ENCODE data around the gene SCYGR7. TPM values are rescaled to one million over a fixed set of nuclear protein-coding genes. Genes with fewer than 3 reads are reported as not detected.

SCYGR7 gene
- total RNA-seq, 1 donor from 2014 or later = not detected

GRCh38 chr2:227703280-227703732 lies 24.8 kb upstream of the SCYGR7 start:
- Histone ChIP-seq H3K4me3 (no peak overlapping the region), H3K4me1 (no peaks in the 10 kb centered on the region), H3K36me3 (no peaks in the 10 kb centered on the region), H3K27ac (replicated peaks) (no peak overlapping the region), H3K9me3 (replicated peaks) (peaks cover 10% of the 10 kb centered on the region), H3K27me3 (ENCODE audit: low read depth) (peaks cover 26% of the 10 kb centered on the region)
- TF ChIP-seq CTCF (IDR thresholded peaks at IDR 0.05; ENCODE audit: borderline replicate concordance) = no peak
- intact Hi-C loops (cut with micrococcal nuclease) = no loop called here
- DNase-seq = no peak

GRCh38 chr2:227703961-227704360 lies 24.2 kb upstream of the SCYGR7 start:
- Histone ChIP-seq H3K4me1 (no peaks in the 10 kb centered on the region), H3K27me3 (ENCODE audit: low read depth) (peaks cover 27% of the 10 kb centered on the region), H3K27ac (replicated peaks) (no peak overlapping the region), H3K9me3 (replicated peaks) (peaks cover 10% of the 10 kb centered on the region), H3K36me3 (no peaks in the 10 kb centered on the region), H3K4me3 (no peak overlapping the region)
- DNase-seq = no peak
- intact Hi-C loops (cut with micrococcal nuclease) = no loop called here
- no peak for TF ChIP-seq CTCF (IDR thresholded peaks at IDR 0.05; ENCODE audit: borderline replicate concordance)

- H3K36me3 ChIP-seq = no peaks in the 10 kb centered on the region
- no peaks in the 10 kb centered on the region for H3K4me1 ChIP-seq
- H3K9me3 ChIP-seq (replicated peaks) = peaks cover 10% of the 10 kb centered on the region
- peaks cover 48% of the 10 kb centered on the region for H3K27me3 ChIP-seq (ENCODE audit: low read depth)
- no peak overlapping the region for H3K27ac ChIP-seq (replicated peaks)
- DNase-seq = no peak
- intact Hi-C loops (cut with micrococcal nuclease) = no loop called here
- TF ChIP-seq CTCF (IDR thresholded peaks at IDR 0.05; ENCODE audit: borderline replicate concordance) = no peak
- no peak overlapping the region for H3K4me3 ChIP-seq
These were observed 21.3 kb upstream of the SCYGR7 start for GRCh38 chr2:227706859-227707258.

GRCh38 chr2:227707390-227707789 lies 20.7 kb upstream of the SCYGR7 start:
- TF ChIP-seq CTCF (IDR thresholded peaks at IDR 0.05; ENCODE audit: borderline replicate concordance) = no peak
- Histone ChIP-seq H3K36me3 (no peaks in the 10 kb centered on the region), H3K27ac (replicated peaks) (no peak overlapping the region), H3K9me3 (replicated peaks) (peaks cover 6% of the 10 kb centered on the region), H3K4me3 (no peak overlapping the region), H3K27me3 (ENCODE audit: low read depth) (peaks cover 48% of the 10 kb centered on the region), H3K4me1 (no peaks in the 10 kb centered on the region)
- intact Hi-C loops (cut with micrococcal nuclease) = no loop called here
- no peak for DNase-seq

- H3K27me3 ChIP-seq (ENCODE audit: low read depth) = peaks cover 30% of the 10 kb centered on the region
- intact Hi-C loops (cut with micrococcal nuclease) = no loop called here
- H3K27ac ChIP-seq (replicated peaks) = no peak overlapping the region
- DNase-seq = no peak
- H3K9me3 ChIP-seq (replicated peaks) = no peaks in the 10 kb centered on the region
- H3K4me1 ChIP-seq = no peaks in the 10 kb centered on the region
- no peak for TF ChIP-seq CTCF (IDR thresholded peaks at IDR 0.05; ENCODE audit: borderline replicate concordance)
- no peak overlapping the region for H3K4me3 ChIP-seq
- no peaks in the 10 kb centered on the region for H3K36me3 ChIP-seq
These were observed 17.1 kb upstream of the SCYGR7 start for GRCh38 chr2:227710986-227711385.

- Histone ChIP-seq H3K36me3 (no peaks in the 10 kb centered on the region), H3K27me3 (ENCODE audit: low read depth) (peaks cover 26% of the 10 kb centered on the region), H3K4me3 (no peak overlapping the region), H3K4me1 (peaks cover 9% of the 10 kb centered on the region), H3K9me3 (replicated peaks) (no peaks in the 10 kb centered on the region), H3K27ac (replicated peaks) (no peak overlapping the region)
- intact Hi-C loops (cut with micrococcal nuclease) = no loop called here
- DNase-seq = no peak
- TF ChIP-seq CTCF (IDR thresholded peaks at IDR 0.05; ENCODE audit: borderline replicate concordance) = no peak
These were observed 14.8 kb upstream of the SCYGR7 start for GRCh38 chr2:227713291-227713690.

Measured in left ventricle myocardium inferior (tissue), 1 donor.